ENCODE results near the gene ADAP1.
"Not testable (repeated sequence)": the region's sequence is repeated elsewhere in the genome, so short reads cannot be mapped to it uniquely, and the experiment has no call there.

Gene ADAP1

GRCh38 chr7:974820-975681 lies 20.6 kb upstream of the ADAP1 start, which contains the start of gene COX19:
Gene COX19 (minus strand): TSS chr7:975549. CDS start chr7:975509, 40 bp downstream.
- peak; percentile 88 to 90 for DNase-seq (ENCODE audit: low read depth in 2 of 2)

GRCh38 chr7:974172-974571 lies 19.7 kb upstream of the ADAP1 start:
- DNase-seq (ENCODE audit: low read depth in 2 of 2) = no peak

- no peak for DNase-seq (ENCODE audit: low read depth in 2 of 2)
Measured at GRCh38 chr7:973312-973711, 18.8 kb upstream of the ADAP1 start.

GRCh38 chr7:972676-973309 lies 18.3 kb upstream of the ADAP1 start:
- DNase-seq (ENCODE audit: low read depth in 2 of 2) = no peak

- no peak for DNase-seq (ENCODE audit: low read depth in 2 of 2)
Measured at GRCh38 chr7:972110-972509, 17.6 kb upstream of the ADAP1 start.

- no peak for DNase-seq (ENCODE audit: low read depth in 2 of 2)
Measured at GRCh38 chr7:970744-971143, 16.3 kb upstream of the ADAP1 start.

- DNase-seq (ENCODE audit: low read depth in 2 of 2) = no peak
Measured at GRCh38 chr7:969403-969802, 14.9 kb upstream of the ADAP1 start.

GRCh38 chr7:968205-969105 lies 14.0 kb upstream of the ADAP1 start:
- no peak for DNase-seq (ENCODE audit: low read depth in 2 of 2)

- DNase-seq (ENCODE audit: low read depth in 2 of 2) = no peak
Measured at GRCh38 chr7:967361-968082, 13.0 kb upstream of the ADAP1 start.

GRCh38 chr7:966291-967069 lies 12.0 kb upstream of the ADAP1 start:
- DNase-seq (ENCODE audit: low read depth in 2 of 2) = no peak

- no peak for DNase-seq (ENCODE audit: low read depth in 2 of 2)
Measured at GRCh38 chr7:964401-965231, 10.1 kb upstream of the ADAP1 start.

- no peak for DNase-seq (ENCODE audit: low read depth in 2 of 2)
Measured at GRCh38 chr7:963236-964078, 9.0 kb upstream of the ADAP1 start.

- no peak for DNase-seq (ENCODE audit: low read depth in 2 of 2)
Measured at GRCh38 chr7:962401-963081, 8.1 kb upstream of the ADAP1 start.

- no peak for DNase-seq (ENCODE audit: low read depth in 2 of 2)
Measured at GRCh38 chr7:961546-962400, 7.3 kb upstream of the ADAP1 start.

- DNase-seq (ENCODE audit: low read depth in 2 of 2) = not testable (repeated sequence)
Measured at GRCh38 chr7:960972-961371, 6.5 kb upstream of the ADAP1 start.

GRCh38 chr7:960269-960871 lies 5.9 kb upstream of the ADAP1 start:
- no peak for DNase-seq (ENCODE audit: low read depth in 2 of 2)

- DNase-seq (ENCODE audit: low read depth in 2 of 2) = not testable (repeated sequence)
Measured at GRCh38 chr7:959740-960139, 5.3 kb upstream of the ADAP1 start.

Data from stimulated activated CD4-positive, alpha-beta T cell treated with anti-CD3 and anti-CD28 coated beads, Interleukin-1b, Interleukin-23, amount 100 ng/mL, for 4 hours (primary cell).